Peyer's patch (tissue), 4 donors: ENCODE measurements around the gene ZNF346. TPM values are rescaled to one million over a fixed set of nuclear protein-coding genes. Genes with fewer than 3 reads are reported as not detected.
A peak's percentile ranks its signal among the peaks of the same experiment; 100 is the strongest.

Experiments used
- DNase-seq, 3 donors: peaks; one replicate each; pipeline ENCODE4 v3.0.0-alpha.2; 2017 to 2019
- H3K27ac ChIP-seq, 4 donors: fragments of 200-600 bp; sonication (generic); one replicate each; pipeline ENCODE4 v1.5.1; 2016 to 2019
- H3K27me3 ChIP-seq, 2 donors: fragments of 200-600 bp; sonication (generic); one replicate each; pipeline ENCODE4 v1.5.1; 2019
- H3K36me3 ChIP-seq, 3 donors: fragments of 200-600 bp; sonication (generic); one replicate each; pipeline ENCODE4 v1.5.1; 2016 to 2019
- H3K4me1 ChIP-seq, 4 donors: fragments of 200-600 bp; sonication (generic); one replicate each; pipeline ENCODE4 v1.5.1; 2016 to 2019
- H3K4me3 ChIP-seq, 4 donors: fragments of 200-600 bp; sonication (generic); 1 replicate in 3 of 4; 2 replicates in 1 of 4; pipeline ENCODE4 v1.5.1; 2016 to 2019; ENCODE audit warnings: mild to moderate bottlenecking in 1 of 4
- H3K9me3 ChIP-seq, 4 donors: fragments of 200-600 bp; sonication (generic); one replicate each; pipeline ENCODE4 v1.5.1; 2016 to 2019; ENCODE audit warnings: mild to moderate bottlenecking in 1 of 4
- CTCF ChIP-seq, 6 experiments: fragments of 450-650 bp in 4 of 6; fragments of 200-600 bp in 2 of 6; sonication (generic) in 1 of 6; IDR thresholded peaks; one replicate each; pipeline ENCODE4 v1.5.1; 2017 to 2019; ENCODE audit warnings: antibody characterized with exemption in 6 of 6, mild to moderate bottlenecking in 3 of 6, moderate library complexity in 1 of 6
- POLR2A ChIP-seq, 2 donors: fragments of 450-650 bp; IDR thresholded peaks; one replicate each; pipeline ENCODE4 v1.5.1; 2017; ENCODE audit warnings: antibody characterized with exemption in 2 of 2, mild to moderate bottlenecking in 2 of 2, moderate library complexity in 2 of 2
- total RNA-seq, 4 donors: library from RNA; depleted of rRNA; stranded (reverse); fragments of >200 nt; gene quantifications; one replicate each; pipeline ENCODE4 v1.1.0, GENCODE V29; 2016

The ZNF346 gene
- total RNA-seq, 4 donors from 2014 or later: 15.9 to 27.3 (median 20.0) TPM

DNA sequence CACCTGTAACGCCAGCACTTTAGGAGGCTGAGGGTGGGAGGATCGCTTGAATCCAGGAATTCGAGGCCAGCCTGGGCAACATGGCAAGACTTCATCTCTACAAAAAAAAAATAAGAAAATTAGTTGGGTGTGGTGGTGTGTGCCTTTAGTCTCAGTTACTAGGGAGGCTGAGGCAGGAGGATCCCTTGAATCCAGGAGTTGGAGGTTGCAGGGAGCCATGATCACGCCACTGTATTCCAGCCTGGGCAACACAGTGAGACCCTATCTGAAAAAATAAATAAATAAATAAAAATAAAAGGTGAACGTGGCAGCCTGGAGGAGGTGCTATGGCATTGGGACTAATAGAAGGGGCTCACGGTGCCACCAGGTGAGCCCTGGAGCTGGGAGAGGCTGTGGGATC lies 71.3 kb downstream of the ZNF346 start:
- no peak overlapping the region for H3K4me3 ChIP-seq
- peaks cover 0 to 41% (median 0%) of the 10 kb centered on the region in 4 donors for H3K4me1 ChIP-seq
- H3K27me3 ChIP-seq: no peaks in the 10 kb centered on the region
- no peaks in the 10 kb centered on the region for H3K9me3 ChIP-seq
- DNase-seq: no peak
- peaks cover 0 to 19% (median 0%) of the 10 kb centered on the region in 3 donors for H3K36me3 ChIP-seq
- no peak for TF ChIP-seq POLR2A (IDR thresholded peaks at IDR 0.05)
- TF ChIP-seq CTCF (IDR thresholded peaks at IDR 0.05): no peak
- peak overlapping the region in 2 of 4 donors; percentile 69 to 70 for H3K27ac ChIP-seq

DNA sequence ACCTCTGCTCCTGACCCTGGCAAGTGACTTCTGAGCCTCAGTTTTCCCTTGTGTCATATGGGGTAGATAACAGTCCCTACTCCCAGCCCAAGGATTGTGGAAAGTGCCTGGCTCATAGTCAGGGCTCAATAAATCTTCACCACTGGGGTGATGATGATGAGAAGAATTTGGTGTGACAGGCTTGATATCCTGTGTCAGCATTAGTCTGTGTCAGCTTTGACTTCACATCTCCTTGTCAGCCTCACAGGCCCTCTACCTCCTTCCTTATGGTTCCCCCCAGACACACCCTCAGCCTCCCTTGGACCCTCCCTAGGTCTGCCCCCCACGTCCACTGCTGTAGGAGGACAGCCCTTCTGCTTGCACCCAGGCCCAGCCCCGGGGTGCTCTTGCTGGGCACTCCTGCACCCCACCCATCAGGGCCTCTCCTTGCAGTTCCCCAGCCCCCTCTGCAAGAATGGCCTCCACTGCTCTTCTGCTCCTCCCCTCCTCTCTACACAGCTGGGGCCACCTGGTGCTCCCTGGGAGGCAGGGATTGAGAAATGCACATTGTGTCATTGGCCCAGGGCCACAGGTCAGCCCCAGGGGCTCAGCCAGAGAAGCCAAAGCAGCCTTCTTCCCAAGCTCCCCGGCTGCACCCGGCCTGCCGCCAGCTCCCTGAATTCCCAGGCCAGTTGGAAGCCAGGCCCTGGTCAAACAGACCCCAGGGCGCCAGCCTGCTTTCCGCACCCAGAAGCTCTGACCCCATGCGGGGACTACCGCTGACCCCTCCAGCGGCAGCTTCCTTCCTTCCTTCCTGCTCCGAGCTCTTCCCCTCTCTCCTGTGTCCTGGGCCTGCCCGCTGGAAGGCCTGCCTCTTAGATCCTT lies 72.0 kb downstream of the ZNF346 start:
- TF ChIP-seq CTCF (IDR thresholded peaks at IDR 0.05) (no peak), POLR2A (IDR thresholded peaks at IDR 0.05) (no peak)
- peak; percentile 30 to 78 (median 68) for DNase-seq
- peak overlapping the region in 3 of 4 donors; percentile 62 to 70 (median 69) for H3K27ac ChIP-seq
- no peak overlapping the region for H3K4me3 ChIP-seq
- peaks cover 0 to 19% (median 0%) of the 10 kb centered on the region in 3 donors for H3K36me3 ChIP-seq
- H3K9me3 ChIP-seq: no peaks in the 10 kb centered on the region
- peaks cover 0 to 39% (median under 1%) of the 10 kb centered on the region in 4 donors for H3K4me1 ChIP-seq
- no peaks in the 10 kb centered on the region for H3K27me3 ChIP-seq

DNA sequence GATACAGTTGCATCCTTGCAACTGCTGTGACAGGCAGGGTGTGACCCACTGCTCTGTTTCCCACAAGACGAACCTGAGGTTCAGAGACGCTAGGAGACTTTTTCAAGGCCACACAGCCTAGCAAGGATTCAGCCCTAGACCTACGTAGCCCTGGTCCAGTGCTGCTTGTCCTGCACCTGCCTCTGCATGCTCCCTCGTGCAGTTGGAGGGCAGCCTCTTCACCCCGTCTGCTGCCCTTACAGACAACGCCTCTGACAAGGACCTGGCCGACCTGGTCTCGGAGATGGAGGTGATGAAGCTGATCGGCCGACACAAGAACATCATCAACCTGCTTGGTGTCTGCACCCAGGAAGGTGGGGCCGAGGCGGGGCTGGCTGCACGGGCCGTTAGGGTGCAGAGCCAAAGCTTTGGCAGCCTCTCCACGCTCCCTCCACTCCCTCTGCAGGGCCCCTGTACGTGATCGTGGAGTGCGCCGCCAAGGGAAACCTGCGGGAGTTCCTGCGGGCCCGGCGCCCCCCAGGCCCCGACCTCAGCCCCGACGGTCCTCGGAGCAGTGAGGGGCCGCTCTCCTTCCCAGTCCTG lies 72.7 kb downstream of the ZNF346 start:
- peaks cover 0 to 19% (median 0%) of the 10 kb centered on the region in 3 donors for H3K36me3 ChIP-seq
- peak overlapping the region in 3 of 4 donors; percentile 62 to 70 (median 69) for H3K27ac ChIP-seq
- TF ChIP-seq POLR2A (IDR thresholded peaks at IDR 0.05) (no peak), CTCF (IDR thresholded peaks at IDR 0.05) (no peak)
- no peak overlapping the region for H3K4me3 ChIP-seq
- DNase-seq: no peak
- H3K27me3 ChIP-seq: no peaks in the 10 kb centered on the region
- peaks cover 0 to 33% (median 2%) of the 10 kb centered on the region in 4 donors for H3K4me1 ChIP-seq
- no peaks in the 10 kb centered on the region for H3K9me3 ChIP-seq

GRCh38 chr5:177096162-177097015 lies 73.9 kb downstream of the ZNF346 start:
- peaks cover 0 to 19% (median 0%) of the 10 kb centered on the region in 3 donors for H3K36me3 ChIP-seq
- no peak overlapping the region for H3K4me3 ChIP-seq
- H3K27me3 ChIP-seq: no peaks in the 10 kb centered on the region
- no peaks in the 10 kb centered on the region for H3K9me3 ChIP-seq
- TF ChIP-seq POLR2A (IDR thresholded peaks at IDR 0.05) (no peak), CTCF (IDR thresholded peaks at IDR 0.05) (no peak)
- H3K27ac ChIP-seq: peak overlapping the region in 2 of 4 donors; percentile 69 to 70
- H3K4me1 ChIP-seq: peaks cover 0 to 21% (median 2%) of the 10 kb centered on the region in 4 donors
- DNase-seq: no peak
